ENCODE measurements around the gene DMBT1.

DNA sequence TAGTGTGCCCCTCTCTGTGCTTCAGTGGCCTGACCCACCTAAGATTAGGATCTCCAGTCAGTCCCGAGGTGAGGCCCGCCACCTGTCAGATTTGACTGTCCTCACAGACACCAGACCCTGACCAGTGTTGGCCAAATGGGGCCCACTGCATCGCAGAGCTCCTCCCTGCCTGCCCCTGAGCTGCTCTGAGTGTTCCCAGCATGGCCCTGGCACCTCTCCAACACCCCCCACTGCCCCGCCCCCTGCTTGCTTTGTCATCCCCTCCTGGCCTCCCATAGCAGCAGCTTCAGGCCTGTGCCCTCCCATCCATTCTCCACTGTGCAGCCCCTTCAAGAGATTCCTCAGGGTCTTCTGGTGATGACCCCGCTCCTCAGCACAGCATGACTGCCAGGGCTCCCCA is 71.5 kb downstream of the DMBT1 start:
- TF ChIP-seq, protein P1, sequence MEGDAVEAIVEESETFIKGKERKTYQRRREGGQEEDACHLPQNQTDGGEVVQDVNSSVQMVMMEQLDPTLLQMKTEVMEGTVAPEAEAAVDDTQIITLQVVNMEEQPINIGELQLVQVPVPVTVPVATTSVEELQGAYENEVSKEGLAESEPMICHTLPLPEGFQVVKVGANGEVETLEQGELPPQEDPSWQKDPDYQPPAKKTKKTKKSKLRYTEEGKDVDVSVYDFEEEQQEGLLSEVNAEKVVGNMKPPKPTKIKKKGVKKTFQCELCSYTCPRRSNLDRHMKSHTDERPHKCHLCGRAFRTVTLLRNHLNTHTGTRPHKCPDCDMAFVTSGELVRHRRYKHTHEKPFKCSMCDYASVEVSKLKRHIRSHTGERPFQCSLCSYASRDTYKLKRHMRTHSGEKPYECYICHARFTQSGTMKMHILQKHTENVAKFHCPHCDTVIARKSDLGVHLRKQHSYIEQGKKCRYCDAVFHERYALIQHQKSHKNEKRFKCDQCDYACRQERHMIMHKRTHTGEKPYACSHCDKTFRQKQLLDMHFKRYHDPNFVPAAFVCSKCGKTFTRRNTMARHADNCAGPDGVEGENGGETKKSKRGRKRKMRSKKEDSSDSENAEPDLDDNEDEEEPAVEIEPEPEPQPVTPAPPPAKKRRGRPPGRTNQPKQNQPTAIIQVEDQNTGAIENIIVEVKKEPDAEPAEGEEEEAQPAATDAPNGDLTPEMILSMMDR (IDR thresholded peaks at IDR 0.05; ENCODE audit: low read depth, low read length), result no peak
- no peak for TF ChIP-seq EZH2phosphoT487 (IDR thresholded peaks at IDR 0.05; ENCODE audit: low read depth)

All from OCI-LY3 (cell line).